ENCODE data around the gene RPAP3.

The RPAP3 gene

DNA sequence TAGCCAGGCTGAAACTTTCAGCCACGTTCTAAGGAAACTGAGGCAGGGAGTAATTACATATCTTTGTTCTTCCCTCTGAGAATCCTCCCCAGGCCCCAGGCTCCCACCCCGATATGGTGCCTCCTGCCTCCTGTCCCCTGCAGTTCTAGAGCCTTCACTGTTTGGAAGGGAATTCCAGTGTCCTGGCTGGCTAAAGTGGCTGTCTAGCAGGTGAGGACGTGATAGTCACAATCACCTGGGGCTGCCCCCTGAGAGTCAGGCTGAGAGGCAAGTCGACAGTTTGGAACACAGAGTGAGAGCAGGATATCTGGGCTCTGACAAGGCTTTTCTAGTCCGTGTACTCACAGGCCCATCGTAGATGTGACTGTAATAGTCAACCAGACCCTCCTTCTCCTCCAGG lies 6.3 kb upstream of the RPAP3 start:
- no peak overlapping the region for H3K4me3 ChIP-seq (ENCODE audit: low read length)
- no peak overlapping the region for H3K27ac ChIP-seq (ENCODE audit: low read depth, low read length)
- no peaks in the 10 kb centered on the region for H3K27me3 ChIP-seq (ENCODE audit: control insufficient read depth, insufficient read depth, low read length)
- H3K36me3 ChIP-seq (ENCODE audit: control insufficient read depth, insufficient read depth, low read length): no peaks in the 10 kb centered on the region
- no peak overlapping the region for H3K9ac ChIP-seq (ENCODE audit: low read length)
- H3K4me1 ChIP-seq (ENCODE audit: control insufficient read depth, insufficient read depth, low read length): peaks cover 11% of the 10 kb centered on the region

DNA sequence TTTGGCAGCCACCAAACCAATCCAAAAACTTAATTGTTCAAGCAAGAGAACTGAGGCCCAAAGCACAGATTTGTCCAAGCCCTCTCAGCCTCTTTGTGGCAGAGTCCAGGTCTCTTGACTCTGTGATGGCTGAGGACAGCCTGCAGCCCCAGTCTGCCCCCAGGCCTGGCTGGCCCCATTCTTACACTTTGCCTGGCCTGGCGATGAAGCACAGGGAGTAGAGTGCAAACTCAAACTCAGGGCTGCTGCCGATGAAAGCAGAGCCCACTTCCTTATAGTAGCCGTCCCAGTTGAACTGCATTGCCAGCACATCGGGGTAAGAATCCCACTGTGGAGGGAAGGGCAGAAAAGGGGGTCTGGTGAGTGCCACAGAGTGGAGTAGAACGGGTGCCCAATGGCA lies 5.6 kb upstream of the RPAP3 start:
- Histone ChIP-seq H3K9ac (ENCODE audit: low read length) (no peak overlapping the region), H3K27me3 (ENCODE audit: control insufficient read depth, insufficient read depth, low read length) (no peaks in the 10 kb centered on the region)

DNA sequence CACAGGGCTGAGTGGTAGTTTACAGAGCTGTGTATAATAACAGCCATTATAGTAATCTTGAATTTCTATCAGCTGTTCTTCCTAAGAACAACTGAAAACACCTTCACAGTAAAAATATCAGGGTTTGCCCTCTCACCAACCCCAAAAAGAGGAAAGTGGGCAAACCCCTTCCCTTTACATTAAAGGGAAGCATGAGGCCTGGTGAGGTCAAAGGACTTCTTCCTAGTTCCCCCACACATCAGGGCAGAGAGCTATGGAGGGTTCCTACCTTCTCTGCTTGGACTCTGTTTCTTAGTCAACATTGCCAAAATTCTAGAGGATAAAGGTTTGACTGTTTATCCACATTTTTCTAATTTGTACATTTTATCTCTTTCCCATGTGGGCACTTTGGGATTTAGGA lies 4.4 kb upstream of the RPAP3 start:
- Histone ChIP-seq H3K27ac (ENCODE audit: low read depth, low read length) (no peak overlapping the region), H3K36me3 (ENCODE audit: control insufficient read depth, insufficient read depth, low read length) (no peaks in the 10 kb centered on the region), H3K27me3 (ENCODE audit: control insufficient read depth, insufficient read depth, low read length) (no peaks in the 10 kb centered on the region), H3K9ac (ENCODE audit: low read length) (no peak overlapping the region), H3K4me1 (ENCODE audit: control insufficient read depth, insufficient read depth, low read length) (peaks cover 8% of the 10 kb centered on the region), H3K4me3 (ENCODE audit: low read length) (no peak overlapping the region)

More for the DNA sequence above, 5.6 kb upstream of the RPAP3 start:
- Histone ChIP-seq H3K36me3 (ENCODE audit: control insufficient read depth, insufficient read depth, low read length) (no peaks in the 10 kb centered on the region), H3K4me1 (ENCODE audit: control insufficient read depth, insufficient read depth, low read length) (peaks cover 9% of the 10 kb centered on the region), H3K27ac (ENCODE audit: low read depth, low read length) (no peak overlapping the region), H3K4me3 (ENCODE audit: low read length) (no peak overlapping the region)

DNA sequence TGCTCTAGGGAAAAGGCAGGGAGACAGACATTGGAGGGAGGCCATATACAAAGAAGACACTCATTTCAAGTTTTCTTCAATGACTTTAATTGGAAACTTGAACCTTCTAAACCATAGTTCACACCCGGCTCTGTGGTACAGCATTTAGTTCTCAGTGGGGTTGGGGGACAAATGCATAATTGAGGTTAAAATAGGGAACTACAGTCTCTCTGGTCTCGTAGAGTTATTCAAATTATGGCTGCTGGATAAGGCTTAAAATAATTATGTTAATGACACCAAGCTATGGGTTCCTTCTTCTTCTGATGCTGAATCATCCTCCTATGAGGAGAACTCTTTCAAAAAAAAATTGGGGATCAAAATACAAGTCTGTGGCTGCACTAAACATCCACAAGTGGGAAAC lies 3.8 kb upstream of the RPAP3 start:
- H3K27me3 ChIP-seq (ENCODE audit: control insufficient read depth, insufficient read depth, low read length): no peaks in the 10 kb centered on the region
- H3K36me3 ChIP-seq (ENCODE audit: control insufficient read depth, insufficient read depth, low read length): no peaks in the 10 kb centered on the region
- peaks cover 8% of the 10 kb centered on the region for H3K4me1 ChIP-seq (ENCODE audit: control insufficient read depth, insufficient read depth, low read length)
- no peak overlapping the region for H3K9ac ChIP-seq (ENCODE audit: low read length)
- H3K27ac ChIP-seq (ENCODE audit: low read depth, low read length): no peak overlapping the region
- no peak overlapping the region for H3K4me3 ChIP-seq (ENCODE audit: low read length)

DNA sequence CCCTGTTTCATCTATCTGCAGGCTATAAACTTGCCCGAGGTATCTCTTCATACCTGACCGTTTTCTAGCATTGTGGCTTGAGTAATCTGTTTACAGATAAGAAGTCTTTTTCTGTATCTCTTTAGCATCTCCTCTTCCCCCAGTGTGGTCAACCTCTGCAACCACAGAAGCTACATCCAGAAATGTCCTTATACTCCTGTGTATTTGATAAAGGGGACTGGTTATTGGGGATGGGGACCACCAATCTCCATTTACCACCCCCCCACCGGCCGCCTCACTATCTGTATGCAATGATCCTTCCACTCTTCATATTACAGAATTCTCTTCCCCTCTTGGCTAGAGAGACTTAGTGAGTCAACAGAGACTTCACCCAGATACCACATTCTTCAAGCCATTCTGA lies 3.4 kb upstream of the RPAP3 start:
- H3K36me3 ChIP-seq (ENCODE audit: control insufficient read depth, insufficient read depth, low read length): no peaks in the 10 kb centered on the region

DNA sequence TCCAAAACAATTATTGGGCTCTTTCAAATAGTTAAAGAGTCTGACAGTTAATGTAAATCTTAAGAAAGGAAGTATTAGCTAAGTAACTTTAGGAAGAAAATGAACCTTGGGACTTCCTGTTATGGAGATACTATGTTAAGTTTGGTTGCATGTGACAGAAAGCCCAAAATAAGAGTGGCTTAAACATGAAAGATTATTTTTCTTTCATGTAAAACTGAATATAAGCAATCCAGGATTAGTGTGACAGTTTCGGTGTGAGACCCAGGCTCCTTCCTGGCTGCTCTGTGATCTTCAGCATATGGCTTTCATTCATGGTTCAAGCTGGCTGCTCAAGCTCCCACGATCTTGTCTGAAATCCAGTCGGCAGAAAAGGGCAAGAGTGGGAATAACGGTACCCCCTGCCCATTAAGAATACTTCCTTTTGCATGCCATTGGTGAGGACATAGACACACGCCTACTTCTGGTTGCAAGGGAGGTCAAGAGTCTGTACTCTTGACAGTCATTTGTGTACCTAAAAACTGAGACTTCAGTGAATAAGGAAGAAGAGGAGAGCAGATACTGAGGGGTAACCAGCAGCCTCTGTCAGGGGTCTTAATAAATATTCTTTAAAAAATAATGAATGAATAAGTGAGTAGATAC lies 2.2 kb upstream of the RPAP3 start:
- Histone ChIP-seq H3K4me1 (ENCODE audit: control insufficient read depth, insufficient read depth, low read length) (peaks cover 8% of the 10 kb centered on the region), H3K27me3 (ENCODE audit: control insufficient read depth, insufficient read depth, low read length) (no peaks in the 10 kb centered on the region), H3K36me3 (ENCODE audit: control insufficient read depth, insufficient read depth, low read length) (no peaks in the 10 kb centered on the region), H3K27ac (ENCODE audit: low read depth, low read length) (no peak overlapping the region), H3K9ac (ENCODE audit: low read length) (no peak overlapping the region), H3K4me3 (ENCODE audit: low read length) (no peak overlapping the region)

More for the DNA sequence above, 3.4 kb upstream of the RPAP3 start:
- no peaks in the 10 kb centered on the region for H3K27me3 ChIP-seq (ENCODE audit: control insufficient read depth, insufficient read depth, low read length)
- H3K9ac ChIP-seq (ENCODE audit: low read length): no peak overlapping the region
- H3K4me1 ChIP-seq (ENCODE audit: control insufficient read depth, insufficient read depth, low read length): peaks cover 8% of the 10 kb centered on the region
- no peak overlapping the region for H3K27ac ChIP-seq (ENCODE audit: low read depth, low read length)
- H3K4me3 ChIP-seq (ENCODE audit: low read length): no peak overlapping the region

DNA sequence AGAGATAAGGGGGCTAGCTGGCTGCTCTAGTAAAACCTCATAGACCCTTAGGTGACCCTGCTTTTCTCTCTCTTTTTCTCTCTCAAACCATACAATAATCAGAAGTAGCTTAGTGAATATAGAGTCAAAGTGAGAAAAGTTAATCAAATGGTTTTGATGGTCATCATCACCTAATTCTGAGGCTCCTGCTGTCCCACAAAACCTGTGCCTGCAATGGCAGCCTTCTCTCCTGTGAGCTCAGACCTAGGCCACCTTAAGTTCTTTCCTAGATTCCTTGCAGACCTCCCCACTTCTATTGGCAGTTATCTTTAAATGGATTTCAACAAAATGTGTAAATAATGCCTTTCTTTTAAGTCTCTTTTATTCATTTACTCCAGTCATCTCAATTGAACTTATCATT lies 1.5 kb upstream of the RPAP3 start:
- H3K4me1 ChIP-seq (ENCODE audit: control insufficient read depth, insufficient read depth, low read length): peaks cover 8% of the 10 kb centered on the region
- no peak overlapping the region for H3K27ac ChIP-seq (ENCODE audit: low read depth, low read length)
- H3K27me3 ChIP-seq (ENCODE audit: control insufficient read depth, insufficient read depth, low read length): no peaks in the 10 kb centered on the region
- H3K4me3 ChIP-seq (ENCODE audit: low read length): no peak overlapping the region
- H3K36me3 ChIP-seq (ENCODE audit: control insufficient read depth, insufficient read depth, low read length): no peaks in the 10 kb centered on the region
- no peak overlapping the region for H3K9ac ChIP-seq (ENCODE audit: low read length)

DNA sequence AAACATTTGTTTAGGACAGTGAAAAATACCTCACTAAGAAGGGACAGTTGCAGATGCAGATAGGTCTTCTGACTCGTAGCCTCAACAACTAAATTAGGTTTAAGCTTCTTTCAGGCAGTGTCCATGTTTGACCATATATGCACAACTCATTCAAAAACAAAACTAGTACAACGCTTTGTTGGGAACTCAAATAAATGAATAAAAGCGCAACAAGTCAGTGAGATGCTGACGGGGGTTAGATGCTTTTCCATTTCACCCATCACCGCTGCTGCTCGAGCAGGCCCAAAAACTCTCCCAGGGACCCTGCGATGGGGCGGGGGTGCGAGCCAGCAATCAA lies 633 bp downstream of the RPAP3 start:
- peak overlapping the region; percentile 70 for H3K9ac ChIP-seq (ENCODE audit: low read length)
- no peaks in the 10 kb centered on the region for H3K27me3 ChIP-seq (ENCODE audit: control insufficient read depth, insufficient read depth, low read length)
- H3K4me1 ChIP-seq (ENCODE audit: control insufficient read depth, insufficient read depth, low read length): peaks cover 8% of the 10 kb centered on the region
- H3K36me3 ChIP-seq (ENCODE audit: control insufficient read depth, insufficient read depth, low read length): peaks cover 5% of the 10 kb centered on the region
- H3K27ac ChIP-seq (ENCODE audit: low read depth, low read length): peak overlapping the region; percentile 92
- peak overlapping the region; percentile 88 for H3K4me3 ChIP-seq (ENCODE audit: low read length)

DNA sequence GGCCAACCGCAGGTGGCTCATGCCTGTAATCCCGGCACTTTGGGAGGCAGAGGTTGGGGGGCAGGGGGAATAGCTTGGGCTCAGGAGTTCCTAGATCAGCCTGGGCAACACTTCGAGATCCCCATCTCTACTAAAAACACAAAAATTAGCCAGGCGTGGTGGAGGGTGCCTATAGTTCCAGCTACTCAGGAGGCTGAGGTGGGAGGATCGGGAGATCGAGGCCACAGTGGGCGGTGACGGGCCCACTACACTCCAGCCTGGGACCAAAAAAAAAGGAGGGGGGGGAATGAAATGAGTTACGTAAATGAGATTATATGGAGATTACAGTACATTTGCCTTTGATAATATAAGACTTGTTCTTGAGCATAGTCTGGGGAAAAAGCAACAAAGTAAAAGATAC lies 1.1 kb downstream of the RPAP3 start:
- Histone ChIP-seq H3K4me3 (ENCODE audit: low read length) (peak overlapping the region; percentile 88), H3K4me1 (ENCODE audit: control insufficient read depth, insufficient read depth, low read length) (peaks cover 8% of the 10 kb centered on the region), H3K9ac (ENCODE audit: low read length) (no peak overlapping the region), H3K27ac (ENCODE audit: low read depth, low read length) (no peak overlapping the region), H3K36me3 (ENCODE audit: control insufficient read depth, insufficient read depth, low read length) (peaks cover 5% of the 10 kb centered on the region), H3K27me3 (ENCODE audit: control insufficient read depth, insufficient read depth, low read length) (no peaks in the 10 kb centered on the region)

DNA sequence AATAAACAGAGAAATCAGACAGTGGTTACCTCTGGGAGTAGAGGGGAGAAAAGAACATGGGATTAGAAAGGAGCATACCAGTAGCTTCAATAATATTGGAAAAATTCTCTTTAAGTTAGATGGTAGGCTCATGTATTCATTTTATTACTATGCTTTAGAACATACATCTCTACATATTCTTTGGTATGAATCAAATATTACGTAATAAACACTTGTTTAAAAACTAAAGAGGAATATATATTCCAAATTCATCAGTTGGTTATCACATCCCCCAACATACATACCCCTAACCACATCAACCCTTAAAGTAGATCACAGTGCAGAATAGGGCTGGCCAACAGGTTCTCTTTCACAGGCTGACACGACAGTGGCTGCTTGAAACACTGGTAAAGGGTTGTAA lies 5.6 kb downstream of the RPAP3 start:
- Histone ChIP-seq H3K9ac (ENCODE audit: low read length) (no peak overlapping the region), H3K36me3 (ENCODE audit: control insufficient read depth, insufficient read depth, low read length) (peaks cover 5% of the 10 kb centered on the region), H3K4me3 (ENCODE audit: low read length) (no peak overlapping the region), H3K27ac (ENCODE audit: low read depth, low read length) (no peak overlapping the region), H3K27me3 (ENCODE audit: control insufficient read depth, insufficient read depth, low read length) (no peaks in the 10 kb centered on the region), H3K4me1 (ENCODE audit: control insufficient read depth, insufficient read depth, low read length) (peaks cover 5% of the 10 kb centered on the region)

DNA sequence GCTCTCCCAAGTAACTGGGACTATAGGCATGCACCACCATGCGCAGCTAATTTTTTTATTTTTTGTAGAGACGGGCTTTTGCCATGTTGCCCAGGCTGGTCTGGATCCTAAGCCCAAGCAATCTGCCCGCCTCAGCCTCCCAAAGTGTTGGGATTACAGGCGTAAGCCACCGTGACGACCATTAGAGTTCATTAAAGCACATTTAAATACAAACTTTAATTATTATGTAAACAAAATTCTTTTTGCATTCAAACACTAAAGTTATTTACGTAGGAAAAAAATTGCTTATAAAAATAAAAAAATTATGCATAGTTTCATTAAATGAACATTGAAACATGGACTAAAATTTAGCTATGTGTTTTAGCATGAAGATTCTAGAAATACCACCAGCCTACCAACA lies 7.2 kb downstream of the RPAP3 start:
- H3K27ac ChIP-seq (ENCODE audit: low read depth, low read length): no peak overlapping the region
- no peaks in the 10 kb centered on the region for H3K4me1 ChIP-seq (ENCODE audit: control insufficient read depth, insufficient read depth, low read length)
- no peaks in the 10 kb centered on the region for H3K27me3 ChIP-seq (ENCODE audit: control insufficient read depth, insufficient read depth, low read length)
- no peak overlapping the region for H3K4me3 ChIP-seq (ENCODE audit: low read length)
- peaks cover 5% of the 10 kb centered on the region for H3K36me3 ChIP-seq (ENCODE audit: control insufficient read depth, insufficient read depth, low read length)
- no peak overlapping the region for H3K9ac ChIP-seq (ENCODE audit: low read length)

DNA sequence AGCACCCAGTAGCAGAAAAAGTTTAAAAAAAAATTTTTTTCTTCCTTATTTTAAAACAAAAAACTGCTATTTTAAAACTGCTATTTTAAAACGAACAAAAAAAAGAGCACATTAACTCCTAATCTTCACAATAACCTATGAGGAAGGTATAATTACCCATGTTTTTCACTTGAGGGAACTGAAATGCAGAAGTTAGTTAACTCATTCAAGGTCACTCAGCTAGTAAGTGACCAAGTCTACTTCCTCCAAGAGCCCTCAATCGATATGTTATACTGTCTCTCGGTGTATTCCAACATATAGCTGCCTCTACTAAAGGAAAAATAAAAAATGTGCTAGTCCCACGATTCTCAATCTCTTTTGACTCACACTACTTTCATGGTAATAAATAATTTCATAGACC lies 7.8 kb downstream of the RPAP3 start:
- H3K36me3 ChIP-seq (ENCODE audit: control insufficient read depth, insufficient read depth, low read length): peaks cover 5% of the 10 kb centered on the region
- H3K4me3 ChIP-seq (ENCODE audit: low read length): no peak overlapping the region
- no peaks in the 10 kb centered on the region for H3K4me1 ChIP-seq (ENCODE audit: control insufficient read depth, insufficient read depth, low read length)
- no peaks in the 10 kb centered on the region for H3K27me3 ChIP-seq (ENCODE audit: control insufficient read depth, insufficient read depth, low read length)
- H3K27ac ChIP-seq (ENCODE audit: low read depth, low read length): no peak overlapping the region
- H3K9ac ChIP-seq (ENCODE audit: low read length): no peak overlapping the region

DNA sequence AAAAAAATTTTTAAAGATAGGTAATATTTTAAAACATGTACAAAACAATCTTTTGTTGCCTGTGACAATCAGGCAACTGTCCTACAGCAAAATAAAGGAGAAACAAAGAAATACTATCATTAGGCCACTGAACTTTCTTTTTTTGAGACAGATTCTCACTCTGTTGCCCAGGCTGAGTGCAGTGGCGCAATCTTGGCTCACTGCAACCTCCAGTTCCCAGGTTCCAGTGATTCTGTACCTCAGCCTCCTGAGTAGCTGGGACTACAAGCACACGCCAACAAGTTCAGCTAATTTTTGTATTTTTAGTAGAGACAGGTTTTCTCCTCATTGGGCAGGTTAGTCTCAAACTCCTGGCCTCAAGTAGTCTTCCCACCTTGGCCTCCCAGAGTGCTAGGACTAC lies 16.6 kb downstream of the RPAP3 start:
- Histone ChIP-seq H3K27me3 (ENCODE audit: control insufficient read depth, insufficient read depth, low read length) (no peaks in the 10 kb centered on the region), H3K4me1 (ENCODE audit: control insufficient read depth, insufficient read depth, low read length) (no peaks in the 10 kb centered on the region), H3K36me3 (ENCODE audit: control insufficient read depth, insufficient read depth, low read length) (peaks cover 4% of the 10 kb centered on the region), H3K4me3 (ENCODE audit: low read length) (no peak overlapping the region), H3K9ac (ENCODE audit: low read length) (no peak overlapping the region), H3K27ac (ENCODE audit: low read depth, low read length) (no peak overlapping the region)

All from rectal smooth muscle tissue (tissue), 1 donor.